ENCODE measurements around the gene ETHE1.

ETHE1 gene, protein sequence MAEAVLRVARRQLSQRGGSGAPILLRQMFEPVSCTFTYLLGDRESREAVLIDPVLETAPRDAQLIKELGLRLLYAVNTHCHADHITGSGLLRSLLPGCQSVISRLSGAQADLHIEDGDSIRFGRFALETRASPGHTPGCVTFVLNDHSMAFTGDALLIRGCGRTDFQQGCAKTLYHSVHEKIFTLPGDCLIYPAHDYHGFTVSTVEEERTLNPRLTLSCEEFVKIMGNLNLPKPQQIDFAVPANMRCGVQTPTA

DNA sequence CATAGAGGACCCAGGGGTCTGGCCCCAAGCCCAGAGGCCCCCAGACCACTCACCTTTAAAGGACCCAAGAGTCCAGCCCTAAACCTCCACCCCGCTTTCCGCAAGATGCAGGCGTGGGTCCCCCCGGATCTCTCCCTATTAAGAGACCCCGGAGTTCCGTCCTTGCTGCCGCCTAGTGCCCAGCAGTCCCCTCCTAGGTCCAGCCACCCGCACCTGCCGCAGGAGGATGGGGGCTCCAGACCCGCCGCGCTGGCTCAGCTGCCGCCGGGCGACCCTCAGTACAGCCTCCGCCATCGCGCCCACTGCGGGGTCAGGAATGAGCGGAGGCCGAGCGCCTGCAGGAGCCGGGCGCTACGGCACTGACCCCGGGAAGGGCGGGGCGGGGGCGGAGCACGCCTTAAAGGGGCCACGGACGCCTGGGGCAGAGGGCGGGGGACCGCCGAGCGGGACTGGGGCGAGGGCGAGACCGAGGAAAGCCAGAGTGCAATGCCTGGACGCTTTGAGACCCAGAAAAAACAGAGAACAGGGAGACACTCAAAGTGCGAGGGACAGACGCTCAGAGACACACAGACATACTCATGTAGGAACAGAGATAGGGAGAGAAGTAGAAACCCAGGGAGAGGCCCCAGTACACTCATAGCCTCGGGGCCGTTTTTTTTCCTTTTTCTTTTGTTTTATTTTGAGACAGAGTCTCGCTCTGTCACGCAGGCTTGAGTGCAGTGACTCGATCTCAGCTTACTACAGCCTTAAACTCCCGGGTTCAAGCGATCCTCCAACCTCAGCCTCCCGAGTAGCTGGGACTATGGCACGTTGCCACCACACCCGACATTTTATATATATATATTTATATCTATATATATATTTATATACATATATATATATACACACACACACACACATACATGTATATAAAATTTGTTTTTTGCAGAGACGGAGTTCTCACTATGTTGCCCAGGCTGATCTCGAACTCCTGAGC is at the start of gene ETHE1:
ETHE1 (minus strand) TSS at position 318 of the 976 bp plus-strand sequence; CDS start at position 294, 24 bp downstream.
- DNase-seq (ENCODE audit: low read depth), result peak; percentile 46

DNA sequence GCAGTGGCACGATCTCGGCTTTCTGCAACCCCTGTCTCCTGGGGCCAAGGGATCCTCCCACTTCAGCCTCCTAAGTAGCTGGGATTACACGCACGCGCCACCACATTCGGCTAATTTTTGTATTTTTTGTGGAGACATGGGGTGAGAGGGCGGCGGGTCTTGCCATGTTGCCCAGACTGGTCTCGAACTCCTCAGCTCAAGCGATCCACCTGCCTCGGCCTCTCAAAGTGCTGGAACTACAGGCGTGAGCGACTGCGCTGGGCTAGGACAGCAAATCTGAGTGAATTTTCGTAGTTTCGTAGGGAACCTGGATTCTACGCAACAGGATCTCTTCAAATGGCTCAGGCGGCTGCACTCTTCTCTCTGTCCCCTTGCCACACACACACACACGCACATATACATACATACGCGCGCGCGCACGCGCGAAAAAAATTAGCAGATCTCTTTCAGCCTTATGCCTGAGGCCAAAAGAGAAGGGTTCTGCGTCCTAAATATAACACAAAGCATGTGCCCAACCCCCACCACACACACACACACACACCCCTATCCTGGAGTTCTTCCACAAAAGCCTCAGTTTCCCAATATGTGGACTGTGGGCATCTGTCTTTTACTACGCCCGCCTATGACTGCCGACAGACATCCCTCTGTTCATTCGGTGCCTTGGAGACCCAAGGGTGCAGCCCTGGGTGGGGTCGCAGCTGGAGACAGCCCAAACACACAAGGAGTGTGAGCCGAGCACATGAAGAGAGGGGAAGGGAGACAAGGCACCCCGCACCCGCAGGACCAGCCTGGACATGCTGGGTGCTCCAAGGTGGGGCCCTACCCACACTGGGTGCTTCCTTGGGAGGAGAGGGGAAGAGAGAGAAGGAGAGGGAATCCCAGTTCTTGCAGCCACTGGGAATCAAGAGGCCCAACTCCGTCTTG is 49.2 kb upstream of the ETHE1 start:
- no peak for DNase-seq (ENCODE audit: low read depth)

DNA sequence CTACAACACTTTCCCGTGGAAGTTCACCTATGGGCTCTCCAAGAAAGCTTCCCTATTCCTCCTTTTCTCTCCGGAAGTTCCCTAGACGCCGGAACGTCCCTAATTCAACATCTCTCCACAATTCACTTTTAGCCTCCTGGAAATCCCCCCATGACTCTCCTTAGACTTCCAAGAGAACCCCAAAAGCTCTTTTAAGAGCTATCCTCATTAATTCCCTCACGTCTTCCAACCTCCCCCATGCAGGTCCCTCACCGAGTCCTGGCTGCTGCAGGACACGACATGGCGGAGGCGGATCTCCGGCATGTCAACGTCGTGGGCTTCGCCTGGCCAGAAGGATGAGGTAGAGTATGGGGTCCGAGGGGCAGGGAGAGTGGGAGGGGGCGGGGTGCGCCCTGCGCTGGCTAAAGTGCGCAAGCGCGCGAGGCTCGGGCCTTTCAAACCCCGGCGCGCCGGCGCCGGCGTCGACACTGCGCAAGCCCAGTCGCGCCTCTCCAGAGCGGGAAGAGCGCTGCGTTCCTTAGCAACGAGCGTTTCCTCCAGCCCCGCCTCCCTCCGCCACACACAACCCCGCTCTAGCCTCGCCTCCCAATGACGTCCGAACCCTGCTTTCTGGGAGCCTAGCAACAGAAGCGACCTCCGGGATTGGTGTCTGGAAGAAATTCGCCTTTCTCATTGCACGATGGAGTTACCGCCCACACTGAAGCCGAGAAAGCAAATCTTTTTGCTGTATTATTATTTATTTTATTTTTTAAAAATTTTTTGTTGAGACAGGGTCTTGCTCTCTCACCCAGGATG is 48.4 kb upstream of the ETHE1 start, which contains the start of the genes PINLYP and XRCC1:
PINLYP (plus strand) TSS at position 646 of the 795 bp plus-strand sequence. CDS start 1,391 bp downstream, outside the sequence.
XRCC1 (minus strand) TSS at position 372 of the 795 bp plus-strand sequence; CDS start at position 303, 69 bp downstream.
- peak; percentile 99 for DNase-seq (ENCODE audit: low read depth)

- DNase-seq (ENCODE audit: low read depth), result peak; percentile 76
Observed at GRCh38 chr19:43574424-43575155, 47.6 kb upstream of the ETHE1 start.

- no peak for DNase-seq (ENCODE audit: low read depth)
Observed at GRCh38 chr19:43572171-43572588, 45.2 kb upstream of the ETHE1 start.

- no peak for DNase-seq (ENCODE audit: low read depth)
Observed at GRCh38 chr19:43570174-43570791, 43.3 kb upstream of the ETHE1 start.

DNA sequence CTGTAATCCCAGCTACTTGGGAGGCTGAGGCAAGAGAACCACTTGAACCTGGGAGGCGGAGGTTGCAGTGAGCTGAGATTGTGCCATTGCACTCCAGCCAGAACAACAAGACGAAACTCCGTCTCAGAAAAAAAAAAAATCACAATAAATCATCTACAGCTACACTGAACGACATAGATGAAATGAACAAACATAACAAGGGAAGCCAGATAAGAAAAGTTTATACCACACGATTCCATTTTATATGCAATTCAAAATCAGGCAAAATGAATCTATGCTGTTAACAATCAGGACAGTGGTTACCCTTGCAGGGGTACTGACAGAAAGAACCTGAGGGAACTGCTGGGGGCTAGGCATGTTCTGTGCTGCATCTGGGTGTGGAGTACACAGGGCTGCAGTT is 42.7 kb upstream of the ETHE1 start:
- no peak for DNase-seq (ENCODE audit: low read depth)

- DNase-seq (ENCODE audit: low read depth), result no peak
Observed at GRCh38 chr19:43564800-43565199, 37.8 kb upstream of the ETHE1 start.

DNA sequence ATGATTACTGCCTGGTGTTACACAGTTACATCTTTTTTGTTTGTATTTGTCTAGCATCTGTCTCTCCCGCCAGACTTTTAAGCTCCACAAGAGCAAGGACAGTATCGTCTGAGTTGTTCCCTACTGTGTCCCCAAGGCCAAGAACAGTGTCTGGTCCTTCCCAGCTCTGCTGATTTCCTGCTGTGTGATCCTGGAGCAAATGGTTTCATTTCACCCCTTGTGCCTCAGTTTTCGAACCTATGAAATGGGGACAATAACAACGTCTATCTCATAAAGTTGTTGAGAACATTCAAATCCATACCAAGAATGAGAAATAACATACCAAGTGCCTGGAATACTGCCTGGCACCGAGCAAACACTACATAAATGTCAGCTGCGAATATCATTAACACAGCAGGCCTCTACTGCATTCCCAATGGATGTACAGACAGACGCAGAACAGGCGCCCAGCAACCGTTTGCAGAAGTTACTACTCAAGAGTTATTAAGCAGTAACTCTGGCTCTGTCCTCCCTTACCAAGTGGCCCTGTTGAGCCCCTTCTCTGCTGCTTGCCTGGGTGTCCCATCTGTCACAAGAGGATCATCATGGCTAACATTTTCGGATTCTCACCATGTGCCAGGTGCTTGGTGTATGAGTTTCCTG is 36.9 kb upstream of the ETHE1 start:
- no peak for DNase-seq (ENCODE audit: low read depth)

DNA sequence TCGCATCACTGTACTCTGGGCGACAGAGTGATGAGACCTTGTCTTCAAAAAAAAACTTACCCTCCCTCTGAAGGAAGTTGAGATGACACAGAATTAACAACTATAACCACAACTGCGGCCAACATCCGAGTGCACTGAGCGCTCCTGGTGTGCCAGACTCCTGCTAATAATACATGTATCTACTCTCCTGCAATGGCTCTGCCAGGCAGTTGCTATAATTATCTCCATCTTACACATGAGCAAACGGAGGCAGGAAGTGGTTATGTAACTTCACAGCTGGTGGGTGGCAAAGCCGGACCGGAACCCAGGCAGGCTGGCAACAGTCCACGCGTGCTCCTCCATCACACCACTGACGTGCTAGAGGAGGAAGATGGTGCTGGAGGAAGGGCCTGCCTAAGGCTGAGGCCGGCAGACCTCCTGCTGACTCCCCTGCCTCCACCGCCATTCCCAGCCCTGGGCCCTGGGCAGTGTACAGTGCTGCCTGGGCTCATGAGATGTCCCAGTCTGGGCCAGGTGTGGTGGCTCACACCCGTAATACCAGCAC is 35.8 kb upstream of the ETHE1 start:
- DNase-seq (ENCODE audit: low read depth), result peak; percentile 85

- no peak for DNase-seq (ENCODE audit: low read depth)
Observed at GRCh38 chr19:43562226-43562697, 35.3 kb upstream of the ETHE1 start.

DNA sequence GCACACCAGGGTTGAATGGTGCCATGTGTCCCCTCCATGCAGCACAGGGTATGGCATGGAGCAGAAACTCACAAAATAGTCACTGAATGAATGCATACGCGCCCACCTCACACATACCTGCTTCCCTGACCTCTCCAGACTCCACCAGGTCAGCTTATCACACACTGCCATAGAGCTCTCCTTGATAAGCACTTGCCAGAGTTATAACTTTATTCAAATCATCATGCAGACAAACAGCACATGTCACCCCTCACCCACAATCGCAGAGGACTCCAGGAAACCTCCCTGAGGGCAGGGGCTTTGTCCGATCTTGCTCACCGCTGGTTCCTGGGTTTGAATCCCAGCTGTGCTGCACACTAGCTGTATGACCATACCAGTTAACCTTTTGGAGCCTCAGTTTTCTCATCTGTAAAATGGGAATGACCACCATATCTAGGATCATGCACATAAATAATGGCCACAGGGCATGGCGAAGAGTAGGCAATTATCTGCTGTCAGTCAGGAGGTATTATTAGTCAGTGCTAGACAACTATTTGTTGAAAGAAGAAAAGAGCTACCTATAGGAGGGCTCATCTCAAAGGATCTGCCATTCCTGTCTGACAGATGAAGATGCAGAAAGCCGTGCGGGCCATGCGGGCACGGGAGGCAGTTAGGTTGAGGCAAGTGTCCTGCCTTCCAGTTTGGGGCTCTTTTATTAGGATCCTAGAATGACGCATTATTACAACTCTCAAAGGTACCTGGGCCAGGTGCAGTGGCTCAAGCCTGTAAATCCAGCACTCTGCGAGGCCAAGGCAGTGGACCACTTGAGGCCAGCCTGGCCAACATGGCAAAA is 34.4 kb upstream of the ETHE1 start:
- DNase-seq (ENCODE audit: low read depth), result no peak

GRCh38 chr19:43560687-43561086 is 33.7 kb upstream of the ETHE1 start:
- peak; percentile 43 for DNase-seq (ENCODE audit: low read depth)

DNA sequence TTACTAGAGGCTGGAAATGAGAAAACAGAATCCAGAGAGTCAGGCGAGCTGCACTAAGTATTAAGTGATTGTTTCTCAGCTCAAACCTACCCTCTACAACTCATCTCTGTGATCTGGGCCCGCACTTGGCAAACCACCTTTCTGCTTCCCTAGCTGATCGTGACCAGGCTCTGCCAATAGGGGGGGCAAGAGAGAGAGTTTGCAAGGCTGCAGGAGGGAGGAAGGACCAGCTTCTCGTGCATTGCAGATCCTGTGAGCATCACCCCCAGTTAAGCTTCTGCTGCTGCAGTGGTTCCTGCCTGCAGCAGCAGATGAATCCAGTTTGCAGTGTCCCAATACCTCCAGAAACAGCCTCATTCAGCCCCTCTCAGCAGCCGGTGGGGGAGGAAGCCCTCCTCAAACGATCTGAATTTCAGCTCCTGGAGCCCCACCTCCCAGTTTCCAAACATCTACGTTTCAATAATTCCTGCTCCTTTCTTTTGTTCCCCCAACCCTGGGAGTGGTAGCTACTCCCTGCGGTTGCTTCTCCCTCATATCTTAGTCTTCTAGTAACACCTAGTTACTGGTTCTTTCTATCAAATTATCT is 28.3 kb upstream of the ETHE1 start:
- peak; percentile 71 for DNase-seq (ENCODE audit: low read depth)

DNA sequence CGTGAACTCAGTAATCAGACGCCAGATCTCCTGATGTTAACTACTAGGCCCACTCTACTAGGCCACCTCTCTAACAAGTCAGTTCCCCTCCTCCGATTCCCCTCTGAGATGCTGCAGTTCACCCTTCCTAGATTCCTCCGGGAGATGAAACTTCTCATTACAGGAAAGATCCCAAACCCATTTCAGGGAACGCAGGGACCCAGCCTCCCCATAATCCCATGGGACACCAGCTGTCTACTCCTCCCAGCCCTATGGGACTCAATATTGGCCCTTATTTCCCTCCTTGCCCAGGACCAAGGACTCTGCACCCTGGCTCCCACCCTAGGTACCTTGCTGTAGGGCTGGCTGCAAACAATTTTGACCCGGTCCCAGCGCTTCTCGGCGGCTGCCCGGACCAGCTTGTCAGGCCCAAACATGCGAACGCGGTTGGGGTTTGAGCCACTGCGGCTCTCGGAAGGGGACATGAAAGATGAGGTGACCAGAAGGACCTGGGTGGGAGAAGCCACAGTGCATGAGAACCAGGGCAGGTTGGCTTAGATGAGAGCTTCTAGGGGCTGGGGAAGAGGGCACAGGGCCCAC is 27.4 kb upstream of the ETHE1 start:
- no peak for DNase-seq (ENCODE audit: low read depth)

DNA sequence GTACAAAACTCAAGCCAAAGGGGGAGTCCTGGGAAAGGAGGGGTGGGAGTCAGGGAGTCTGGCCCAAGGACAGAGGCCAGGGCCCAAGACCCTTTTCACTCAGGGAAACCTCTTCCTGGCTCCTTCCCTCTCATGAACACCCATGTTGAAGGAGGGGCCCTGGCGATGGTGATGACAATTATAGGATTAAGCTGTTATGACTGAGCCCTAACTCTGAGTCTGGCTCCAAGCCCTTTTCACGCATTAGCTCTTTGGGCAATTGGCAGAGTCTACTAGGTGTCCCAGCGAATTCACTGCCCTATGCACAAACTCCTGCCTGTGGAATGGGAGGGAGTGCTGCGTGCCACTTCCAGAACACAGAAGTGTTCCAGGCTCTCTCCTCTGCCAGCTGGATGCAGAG is 26.7 kb upstream of the ETHE1 start:
- no peak for DNase-seq (ENCODE audit: low read depth)

- no peak for DNase-seq (ENCODE audit: low read depth)
Observed at GRCh38 chr19:43552616-43553015, 25.6 kb upstream of the ETHE1 start.
